HEK293 (cell line): ENCODE data around the gene MITF.

Experiments
- CTCF ChIP-seq: fragments of 450-650 bp; formaldehyde crosslinking; IDR thresholded peaks from 2 replicates; pipeline ENCODE4 v1.5.1; 2016; ENCODE audit warnings: missing biosample characterization, missing genetic modification characterization
- PRDM1 ChIP-seq: fragments of 450-650 bp; formaldehyde crosslinking; IDR thresholded peaks from 2 replicates; pipeline ENCODE4; 2016; ENCODE audit warnings: missing biosample characterization, missing genetic modification characterization
- TCF7L2 ChIP-seq: IDR thresholded peaks from 2 replicates; pipeline ENCODE4 v1.6.1; 2011; ENCODE audit warnings: low read depth, mild to moderate bottlenecking, inconsistent platforms, low read length, moderate library complexity, borderline replicate concordance
- ZBTB1 ChIP-seq: fragments of 450-650 bp; formaldehyde crosslinking; IDR thresholded peaks from 2 replicates; pipeline ENCODE4 v1.5.1; 2016; ENCODE audit warnings: missing biosample characterization, missing genetic modification characterization
- ZNF239 ChIP-seq: fragments of 450-650 bp; formaldehyde crosslinking; IDR thresholded peaks from 2 replicates; pipeline ENCODE4 v1.5.1; 2016; ENCODE audit warnings: missing biosample characterization, missing genetic modification characterization
- ZNF549 ChIP-seq: fragments of 450-650 bp; IDR thresholded peaks from 2 replicates; pipeline ENCODE4 v1.5.1; 2018; ENCODE audit warnings: missing biosample characterization, missing genetic modification characterization, mild to moderate bottlenecking, inconsistent platforms, moderate library complexity
- TF ChIP-seq, protein P1 (sequence below): fragments of 450-650 bp; formaldehyde crosslinking; IDR thresholded peaks from 2 replicates; pipeline ENCODE4 v1.5.1; 2017; ENCODE audit warnings: missing biosample characterization, missing genetic modification characterization

DNA sequence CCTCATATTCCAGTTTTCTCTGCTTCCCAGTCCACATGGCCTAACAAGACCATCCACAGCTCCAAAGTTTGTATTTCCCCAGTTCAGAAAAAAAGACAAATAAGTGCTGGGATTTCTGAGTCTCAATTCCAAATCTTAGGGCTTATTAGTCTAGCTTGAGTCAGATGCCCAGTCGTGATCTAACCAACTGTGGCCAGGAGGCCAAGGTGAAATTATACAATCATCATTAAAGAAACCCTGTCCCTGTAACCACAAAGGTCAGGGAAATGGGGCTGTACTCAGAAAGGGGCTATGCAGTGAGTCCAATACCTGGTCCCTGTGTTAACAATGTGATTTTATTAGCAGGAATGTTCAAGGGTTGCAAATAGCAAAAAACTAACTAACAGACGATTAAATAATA, 40.5 kb upstream of the MITF start:
- no peak for TF ChIP-seq ZNF239 (tag by site-specific recombination)
- no peak for TF ChIP-seq ZBTB1 (tag by site-specific recombination)
- no peak for TF ChIP-seq ZNF549
- TF ChIP-seq TCF7L2: no peak
- no peak for TF ChIP-seq CTCF (tag by site-specific recombination)
- TF ChIP-seq, protein P1, sequence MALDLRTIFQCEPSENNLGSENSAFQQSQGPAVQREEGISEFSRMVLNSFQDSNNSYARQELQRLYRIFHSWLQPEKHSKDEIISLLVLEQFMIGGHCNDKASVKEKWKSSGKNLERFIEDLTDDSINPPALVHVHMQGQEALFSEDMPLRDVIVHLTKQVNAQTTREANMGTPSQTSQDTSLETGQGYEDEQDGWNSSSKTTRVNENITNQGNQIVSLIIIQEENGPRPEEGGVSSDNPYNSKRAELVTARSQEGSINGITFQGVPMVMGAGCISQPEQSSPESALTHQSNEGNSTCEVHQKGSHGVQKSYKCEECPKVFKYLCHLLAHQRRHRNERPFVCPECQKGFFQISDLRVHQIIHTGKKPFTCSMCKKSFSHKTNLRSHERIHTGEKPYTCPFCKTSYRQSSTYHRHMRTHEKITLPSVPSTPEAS (tag by site-specific recombination): no peak
- no peak for TF ChIP-seq PRDM1 (tag by site-specific recombination)
